Activated CD4-positive, alpha-beta T cell treated with anti-CD3 and anti-CD28 coated beads, Interleukin-2, amount 50 U/mL, for 4 hours (primary cell): ENCODE data around the gene OSBP2.
"Not testable (repeated sequence)": the region's sequence is repeated elsewhere in the genome, so short reads cannot be mapped to it uniquely, and the experiment has no call there.

ENCODE experiments used
- DNase-seq, 2 experiments: peaks; one replicate each; pipeline ENCODE4 v3.0.0-alpha.2; 2020

The OSBP2 gene

DNA sequence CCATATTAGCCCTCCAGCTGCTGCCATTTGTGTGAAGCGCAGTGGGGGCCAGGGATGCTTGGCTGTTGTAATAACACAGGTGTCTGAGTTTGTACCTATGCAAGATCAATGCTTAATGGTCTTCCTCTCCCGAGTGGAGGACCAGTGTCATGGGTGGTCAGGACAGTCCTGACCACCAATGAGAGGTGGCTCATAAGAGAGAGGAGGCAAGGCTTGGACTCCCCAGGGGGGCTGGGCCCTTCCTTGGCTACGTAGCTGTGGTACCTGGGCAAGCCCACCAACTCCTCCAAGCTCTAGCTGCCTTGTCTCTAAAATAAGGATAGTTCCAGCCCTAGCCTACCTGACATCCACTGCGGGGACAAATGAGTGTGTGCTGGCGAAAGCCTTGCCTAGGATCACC, 79.2 kb downstream of the OSBP2 start:
- no peak for DNase-seq

DNA sequence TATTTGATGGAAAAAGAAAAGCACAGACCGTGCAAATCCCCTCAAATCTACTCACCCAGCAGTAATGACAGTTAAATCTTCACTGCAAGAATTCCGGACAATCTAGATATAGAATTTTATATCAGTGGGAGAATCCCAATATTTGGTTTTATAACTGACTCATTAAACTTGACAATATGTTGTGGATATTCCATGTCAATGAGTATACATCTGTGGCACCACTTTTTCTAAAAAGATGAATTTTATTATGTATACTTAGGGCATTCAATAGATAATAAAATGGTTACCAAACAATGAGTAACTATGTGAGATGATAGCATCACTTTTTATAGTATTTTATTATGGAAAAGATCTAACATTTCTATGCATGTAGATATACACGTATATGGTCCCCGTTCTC, 79.9 kb downstream of the OSBP2 start:
- DNase-seq = no peak

DNA sequence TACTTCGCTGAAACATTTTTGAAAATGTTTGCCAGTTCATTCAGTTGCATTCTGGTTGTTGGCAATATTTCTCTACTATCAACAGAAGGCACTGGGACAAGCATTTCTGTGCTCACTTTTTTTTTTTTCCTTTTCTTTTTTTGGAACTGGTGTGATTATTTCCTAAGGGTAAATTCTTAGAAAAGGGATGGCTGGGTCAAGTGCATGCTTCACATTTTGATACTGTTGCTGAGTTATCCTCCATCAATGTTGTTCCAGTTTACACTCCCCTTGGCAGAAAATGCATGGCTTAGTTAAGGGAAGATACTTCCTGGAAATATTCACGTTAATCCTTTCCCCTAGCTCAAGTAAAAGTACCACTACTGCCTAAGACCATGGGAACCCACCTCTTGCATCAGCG, 81.8 kb downstream of the OSBP2 start:
- no peak for DNase-seq

DNA sequence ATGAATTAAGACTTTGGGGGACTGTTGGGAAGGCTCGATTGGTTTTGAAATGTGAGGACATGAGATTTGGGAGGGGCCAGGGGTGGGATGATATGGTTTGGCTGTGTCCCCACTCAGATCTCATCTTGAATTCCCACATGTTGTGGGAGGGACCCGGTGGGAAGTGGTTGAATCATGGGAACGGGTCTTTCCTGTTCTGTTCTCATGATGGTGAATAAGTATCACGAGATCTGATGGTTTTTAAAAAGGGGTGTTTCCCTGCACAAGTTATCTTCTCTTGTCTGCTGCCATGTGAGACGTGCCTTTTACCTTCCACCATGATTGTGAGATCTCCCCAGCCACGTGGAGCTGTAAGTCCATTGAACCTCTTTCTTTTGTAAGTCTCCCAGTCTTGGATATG, 82.5 kb downstream of the OSBP2 start:
- DNase-seq = not testable (repeated sequence)

DNA sequence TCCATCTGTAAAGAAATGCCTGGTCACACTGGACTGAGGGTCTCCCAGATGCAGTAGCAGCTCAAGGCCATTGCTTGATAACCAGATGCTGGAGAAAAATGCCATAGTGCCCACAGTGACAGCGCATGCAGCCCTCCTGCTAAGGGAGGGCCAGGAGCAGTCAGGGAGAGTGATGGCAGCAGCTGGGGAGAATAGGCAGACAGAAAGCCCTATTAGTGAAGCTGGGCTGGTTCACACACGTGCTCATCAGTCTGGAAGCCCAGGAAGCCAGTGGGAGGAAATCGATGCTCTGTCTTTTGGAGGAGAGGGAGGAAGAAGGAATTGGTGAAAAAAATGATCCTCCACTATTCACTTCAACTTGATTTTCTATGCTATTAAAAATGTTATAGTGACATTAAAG, 82.9 kb downstream of the OSBP2 start:
- no peak for DNase-seq

DNA sequence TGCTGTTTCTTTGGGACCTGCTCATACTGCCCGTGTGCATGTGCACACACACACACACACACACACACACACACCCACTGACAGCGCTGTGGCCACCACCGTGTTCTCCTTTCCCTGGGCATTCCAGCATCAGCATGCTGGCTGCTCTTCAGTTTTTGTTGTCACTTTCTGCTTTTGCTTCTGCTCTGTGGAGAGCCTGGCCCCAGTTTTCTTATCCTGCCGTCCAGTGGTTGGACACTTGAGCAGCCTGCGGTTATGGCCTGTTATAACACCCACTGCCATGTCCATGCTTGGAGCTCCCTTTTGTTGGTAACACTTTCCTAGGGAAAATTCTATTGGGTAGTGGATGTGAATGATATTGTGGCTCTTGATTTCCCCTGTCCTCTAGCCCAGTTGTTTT, 83.6 kb downstream of the OSBP2 start:
- no peak for DNase-seq

DNA sequence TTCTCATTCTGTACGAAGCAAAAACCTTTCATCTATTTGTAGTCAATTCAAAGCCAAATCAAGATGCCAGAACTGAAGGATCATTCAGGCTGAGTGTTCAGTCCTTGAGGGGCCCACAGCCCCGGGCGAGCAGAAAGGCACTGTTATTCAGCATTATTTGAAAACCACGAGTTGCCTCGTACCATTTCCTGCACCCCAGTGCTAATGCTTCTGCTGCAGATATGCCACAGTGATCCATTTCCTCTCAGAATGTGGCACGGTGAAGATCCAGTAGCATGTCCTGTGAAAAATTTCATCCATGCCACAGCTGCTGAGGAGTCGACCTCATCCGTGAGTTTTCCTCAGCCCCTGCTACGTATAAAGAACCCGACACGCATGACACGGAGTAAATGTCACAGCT, 85.4 kb downstream of the OSBP2 start:
- no peak for DNase-seq

DNA sequence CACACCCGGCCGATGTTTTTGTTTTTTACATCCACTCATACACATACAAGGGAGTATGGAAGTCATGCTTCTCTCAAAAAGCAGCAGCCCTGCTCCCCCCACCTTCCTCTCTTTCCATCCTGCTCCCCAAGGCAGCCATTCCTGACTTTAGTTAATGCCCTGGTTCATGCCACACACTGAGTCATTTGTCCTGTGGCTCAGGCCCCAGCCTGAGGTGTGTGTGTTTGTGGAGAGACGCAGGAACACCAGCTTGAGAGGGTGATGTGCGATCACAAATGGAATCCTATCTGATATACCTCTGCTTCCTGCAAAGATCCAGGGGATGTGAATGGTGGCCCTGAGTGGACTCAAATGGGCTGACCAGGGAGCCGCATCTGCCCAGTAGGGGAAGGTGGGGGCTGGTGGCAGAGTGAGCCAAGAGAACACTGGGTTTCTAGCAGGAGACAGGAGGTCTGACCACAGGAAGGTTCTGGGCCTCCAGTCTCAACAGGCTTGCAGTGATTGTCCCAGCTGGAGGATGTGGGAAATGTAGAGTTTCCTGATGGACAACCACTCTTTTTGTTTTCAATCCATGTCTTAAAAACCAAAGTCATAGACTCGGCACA, 86.7 kb downstream of the OSBP2 start:
- no peak for DNase-seq

DNA sequence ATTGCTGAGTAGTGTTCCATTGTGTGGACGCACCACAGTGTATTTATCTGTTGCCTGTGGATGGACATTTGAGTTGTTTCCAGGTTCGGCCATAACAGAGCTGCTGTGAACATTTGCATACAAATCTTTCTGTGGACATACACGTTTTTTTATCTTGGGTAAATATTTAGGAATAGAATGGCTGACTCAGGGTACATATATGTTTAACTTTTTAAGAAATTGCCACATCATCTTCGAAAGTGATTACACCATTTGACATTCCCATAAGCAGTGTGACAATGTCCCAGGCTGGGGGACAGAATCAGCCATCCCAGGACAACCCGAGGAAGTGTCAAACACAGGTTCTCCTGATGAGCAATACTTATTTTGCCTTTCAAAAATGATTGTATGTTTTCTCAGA, 87.9 kb downstream of the OSBP2 start:
- no peak for DNase-seq

DNA sequence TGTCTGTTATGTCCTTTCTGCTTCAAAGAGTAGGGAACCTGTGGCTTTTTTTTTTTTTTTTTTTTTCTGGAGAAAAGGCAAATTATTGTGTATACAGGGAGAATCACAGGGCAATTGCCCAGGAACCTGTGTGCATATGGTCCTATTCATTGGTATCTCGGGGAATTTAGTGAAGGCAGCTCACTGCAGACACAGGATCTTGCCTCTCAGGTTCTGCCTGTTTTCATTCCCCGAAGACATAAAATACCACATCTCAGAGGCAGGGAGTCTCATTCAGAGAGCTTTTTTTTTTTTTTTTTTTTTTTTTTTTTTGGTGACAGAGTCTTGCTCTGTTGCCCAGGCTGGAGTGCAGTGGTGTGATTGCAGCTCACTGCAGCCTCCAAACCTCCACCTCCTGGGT, 88.3 kb downstream of the OSBP2 start:
- no peak for DNase-seq

DNA sequence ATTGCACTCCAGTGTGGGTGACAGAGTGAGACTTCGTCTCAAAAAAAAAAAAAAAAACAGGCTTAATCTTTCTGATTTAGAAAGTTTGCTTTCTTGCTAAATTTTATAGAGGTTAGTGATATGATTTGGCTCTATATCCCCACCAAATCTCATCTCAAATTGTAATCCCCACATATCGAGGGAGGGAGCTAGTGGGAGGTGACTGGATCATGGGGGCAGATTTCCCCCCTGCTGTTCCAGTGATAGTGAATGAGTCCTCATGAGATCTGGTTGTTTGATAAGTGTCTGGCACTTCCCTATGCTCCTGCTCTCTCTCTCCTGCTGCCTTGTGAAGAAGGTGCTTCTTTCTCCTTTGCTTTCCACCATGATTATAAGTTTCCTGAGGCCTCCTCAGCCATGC, 90.9 kb downstream of the OSBP2 start:
- no peak for DNase-seq

DNA sequence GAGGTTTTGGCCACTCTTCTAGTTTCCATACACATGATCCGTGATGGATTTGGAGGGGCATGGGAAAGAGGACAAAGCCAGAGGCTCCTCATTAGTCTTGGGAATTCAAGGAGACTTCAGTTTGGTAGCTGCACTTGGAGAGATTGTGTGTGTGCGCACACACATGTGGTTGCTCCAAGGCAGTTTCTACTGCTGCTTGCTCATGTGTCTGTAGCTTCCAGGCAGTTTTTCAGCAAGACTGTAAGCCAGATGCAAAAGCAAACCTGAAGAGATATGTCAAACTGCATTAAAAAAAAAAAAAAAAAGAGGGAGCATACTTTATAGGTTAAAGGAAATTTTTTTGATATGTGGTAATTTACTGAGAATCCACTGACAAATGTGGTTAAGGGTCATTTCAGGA, 95.7 kb downstream of the OSBP2 start:
- no peak for DNase-seq

DNA sequence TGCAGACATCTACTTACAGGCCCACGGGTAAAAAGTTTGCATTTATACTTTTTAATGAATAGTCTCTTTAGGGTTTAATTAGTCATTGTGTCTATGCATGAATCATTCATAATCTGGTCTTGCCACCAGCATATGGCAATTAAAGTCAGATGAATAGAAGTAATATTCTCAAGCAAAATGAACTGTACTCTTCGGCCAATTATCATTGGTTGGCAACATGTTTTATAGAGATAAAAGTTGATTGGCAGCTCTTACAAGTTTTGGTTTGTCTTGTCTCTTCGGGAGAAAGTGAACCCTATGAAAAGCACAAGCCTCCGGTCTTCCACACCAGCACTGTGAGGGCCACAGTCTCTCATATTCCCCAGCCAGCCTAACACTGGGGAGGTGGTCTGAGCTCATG, 97.8 kb downstream of the OSBP2 start:
- no peak for DNase-seq

DNA sequence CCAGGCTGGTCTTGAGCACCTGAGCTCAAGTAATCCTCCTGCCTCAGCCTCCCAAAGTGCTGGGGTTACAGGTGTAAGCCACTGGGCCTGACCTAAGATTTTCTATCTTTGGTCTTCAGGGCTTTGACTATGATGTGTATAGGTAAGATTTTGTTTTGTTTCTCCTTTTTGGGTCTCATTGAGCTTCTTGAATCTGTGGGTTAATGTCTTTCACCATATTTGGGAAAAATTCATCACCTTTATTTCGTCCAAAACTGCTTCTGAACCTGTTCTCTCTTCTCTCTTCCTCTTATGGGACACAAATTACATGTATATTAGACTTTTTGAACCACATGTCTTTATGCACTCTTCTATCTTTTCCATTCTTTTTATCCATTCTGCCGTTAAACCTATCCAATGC, 100.4 kb downstream of the OSBP2 start:
- DNase-seq = no peak

DNA sequence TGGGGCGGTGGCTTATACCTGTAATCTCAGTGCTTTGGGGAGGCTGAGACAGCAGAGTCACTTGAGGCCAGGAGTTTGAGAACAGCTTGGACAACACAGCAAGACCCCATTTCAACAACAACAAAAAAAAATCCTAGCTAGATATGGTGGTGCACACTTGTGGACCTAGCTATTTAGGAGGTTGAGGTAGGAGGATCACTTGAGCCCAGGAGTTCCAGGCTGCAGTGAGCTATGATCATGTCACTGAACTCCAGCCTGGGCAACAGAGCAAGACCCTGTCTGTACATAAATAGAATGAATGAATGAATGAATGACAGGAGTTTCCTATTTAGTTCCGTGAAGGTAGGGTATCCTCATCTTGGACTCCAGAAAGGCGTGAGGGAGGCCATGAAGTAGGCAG, 107.0 kb downstream of the OSBP2 start:
- DNase-seq = no peak

DNA sequence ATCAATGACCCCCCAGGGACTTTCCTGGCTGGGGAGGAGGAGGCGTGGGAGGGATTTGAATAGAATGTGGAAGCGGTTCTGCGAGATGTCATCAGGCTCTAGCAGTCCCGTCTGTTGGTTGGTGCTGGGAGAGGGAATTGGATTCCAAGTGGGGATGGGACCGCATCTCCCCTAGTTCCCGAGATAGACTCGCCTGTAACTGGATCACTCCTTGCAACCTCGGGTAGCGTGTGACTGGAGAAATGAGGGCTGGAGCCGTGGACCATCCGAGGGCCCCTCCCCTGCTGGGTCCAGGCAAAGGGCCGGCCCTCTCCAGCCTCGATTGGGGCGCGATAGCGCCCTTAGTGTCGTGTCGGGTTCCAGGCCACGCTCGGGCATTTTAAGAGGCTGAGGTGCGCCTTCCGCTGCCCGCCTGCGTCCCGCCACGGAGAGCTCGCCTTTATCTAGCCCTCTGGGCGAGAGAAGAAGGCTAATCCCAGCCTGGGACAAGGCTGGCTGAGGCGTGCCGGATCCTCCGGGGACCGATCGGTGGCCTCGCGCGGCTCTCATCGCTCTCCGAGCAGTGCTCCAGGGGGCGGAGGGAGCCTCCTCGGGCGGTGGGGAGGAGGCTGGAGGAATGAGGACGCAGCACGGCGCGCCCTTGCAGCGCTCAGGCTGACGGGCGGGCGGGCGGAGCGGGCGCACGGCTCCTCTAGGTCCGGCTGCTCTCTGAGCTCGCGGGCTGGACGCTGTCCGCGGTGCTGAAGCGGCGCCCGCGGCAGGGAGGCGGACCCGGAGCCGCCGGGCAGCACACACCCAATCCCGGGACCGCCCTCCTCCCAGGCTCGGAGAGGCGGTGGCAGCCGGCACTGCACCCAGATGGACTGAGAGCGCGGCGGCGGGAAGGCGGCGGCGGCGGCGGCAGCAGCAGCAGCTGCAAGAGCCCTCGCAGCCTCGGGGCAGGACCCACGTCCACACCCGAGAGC, 107.8 kb downstream of the OSBP2 start:
- peak; percentile 25 to 29 for DNase-seq

DNA sequence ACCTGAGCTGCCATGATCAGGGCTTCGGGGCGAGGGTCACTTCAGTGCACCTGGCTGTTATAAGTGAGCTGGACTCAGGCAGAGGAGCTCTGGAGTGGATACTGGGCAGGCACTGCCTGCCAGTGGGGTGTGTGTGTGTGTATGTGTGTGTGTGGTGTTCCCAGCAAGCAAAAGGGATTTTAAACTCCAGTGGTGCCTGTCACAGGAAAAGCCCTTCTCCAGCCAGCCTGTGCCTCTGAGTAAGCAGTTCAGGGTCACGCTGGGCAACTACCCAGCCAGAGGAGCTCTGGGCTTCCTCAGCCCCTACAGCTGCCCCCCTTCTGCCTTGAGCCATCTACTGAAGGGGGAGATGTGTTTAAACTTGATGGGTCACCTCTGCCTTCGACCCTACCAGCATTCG, 109.0 kb downstream of the OSBP2 start:
- no peak for DNase-seq

DNA sequence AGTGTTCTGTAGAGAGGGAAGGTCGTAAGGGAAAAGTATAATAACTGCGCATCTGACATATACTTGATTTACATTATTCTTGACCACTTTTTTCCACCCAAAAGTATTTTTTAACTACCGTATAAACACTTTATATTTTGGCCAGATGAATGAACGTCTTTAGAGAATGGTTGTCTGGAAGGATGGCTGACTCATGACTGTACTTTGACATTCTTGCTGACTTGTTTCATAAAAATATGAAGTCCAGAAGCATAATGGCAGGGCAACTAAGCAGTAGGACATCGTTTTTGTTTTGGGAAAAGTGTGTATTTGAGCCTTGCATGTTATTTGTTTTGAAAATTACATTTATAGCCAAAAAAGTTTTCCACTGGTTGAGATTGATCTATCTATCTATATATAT, 110.0 kb downstream of the OSBP2 start:
- no peak for DNase-seq

DNA sequence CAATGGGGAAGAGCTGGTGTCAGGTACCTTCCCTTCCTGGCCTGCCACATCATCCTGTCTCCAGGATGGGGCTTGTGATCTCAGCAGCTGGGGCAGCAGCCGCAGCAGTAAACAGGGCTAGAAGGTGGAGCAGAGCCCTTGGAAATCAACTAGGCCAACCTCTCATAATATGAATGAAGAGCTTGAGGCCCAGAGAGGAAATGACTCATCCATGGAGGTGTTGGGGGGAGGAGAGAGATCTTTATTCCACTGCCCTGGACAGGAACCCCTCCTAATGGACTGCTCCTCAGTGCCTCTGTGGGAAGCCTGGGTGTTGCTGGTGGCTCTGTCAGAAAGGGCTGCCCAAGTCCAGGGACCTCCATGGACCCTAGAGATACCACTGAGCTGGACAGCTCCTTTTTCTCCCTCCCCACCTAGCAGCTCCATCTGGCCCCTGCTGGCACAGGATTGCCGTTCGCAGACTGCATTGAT, 111.8 kb downstream of the OSBP2 start:
- DNase-seq = no peak

DNA sequence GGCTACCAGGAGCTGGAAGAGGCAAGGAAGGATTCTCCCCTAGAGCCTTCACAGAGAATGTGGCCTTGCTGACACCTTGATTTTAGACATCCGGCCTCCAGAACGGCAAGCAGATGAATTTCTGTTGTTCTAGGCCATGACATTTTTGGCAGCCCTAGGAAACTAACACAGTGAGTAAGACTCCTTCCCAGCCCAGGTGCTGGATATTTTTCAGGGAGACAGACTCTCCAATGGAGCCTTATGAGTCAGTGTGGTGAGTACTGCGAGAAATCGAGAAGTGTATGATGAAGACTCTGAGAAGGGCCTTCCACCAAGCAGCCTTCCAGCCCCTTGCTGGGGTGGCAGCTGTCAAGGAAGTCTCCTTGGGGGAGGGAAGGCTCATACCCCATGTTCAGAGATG, 114.4 kb downstream of the OSBP2 start:
- DNase-seq = no peak

DNA sequence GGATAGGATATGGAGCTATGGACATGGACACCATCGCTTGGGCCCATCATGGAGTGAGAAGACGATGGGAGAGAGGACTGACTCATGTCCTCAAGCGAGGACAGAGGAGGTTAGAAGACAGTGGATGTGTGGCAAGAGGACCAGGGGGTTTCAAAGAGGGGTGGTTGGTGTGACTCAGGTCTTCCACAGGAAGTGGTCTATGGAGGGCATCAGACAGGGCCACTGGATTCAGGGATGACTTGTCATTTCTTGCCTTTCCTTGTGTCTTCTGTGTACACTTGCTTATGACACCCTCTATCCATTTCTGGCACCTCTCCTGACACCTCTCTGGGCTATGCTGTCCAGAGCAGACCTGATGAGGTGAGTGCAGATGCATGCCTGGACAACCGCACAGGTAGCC, 115.4 kb downstream of the OSBP2 start:
- no peak for DNase-seq

DNA sequence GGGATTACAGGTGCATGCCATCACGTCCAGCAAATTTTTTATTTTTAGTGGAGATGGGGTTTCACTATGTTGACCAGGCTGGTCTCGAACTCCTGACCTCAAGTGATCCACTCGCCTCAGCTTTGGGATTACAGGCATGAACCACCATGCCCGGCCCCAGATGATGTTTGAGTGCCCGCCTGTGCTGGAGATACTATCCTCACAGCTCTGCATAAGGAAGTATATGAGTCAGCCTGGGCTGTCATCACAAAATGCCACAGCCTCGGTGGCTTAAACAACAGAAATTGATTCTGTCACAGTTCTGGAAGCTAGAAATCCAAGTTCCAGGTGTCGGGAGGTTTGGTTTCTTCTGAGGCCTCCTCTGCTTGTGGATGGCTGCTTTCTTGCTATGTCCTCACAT, 119.3 kb downstream of the OSBP2 start:
- DNase-seq = no peak

DNA sequence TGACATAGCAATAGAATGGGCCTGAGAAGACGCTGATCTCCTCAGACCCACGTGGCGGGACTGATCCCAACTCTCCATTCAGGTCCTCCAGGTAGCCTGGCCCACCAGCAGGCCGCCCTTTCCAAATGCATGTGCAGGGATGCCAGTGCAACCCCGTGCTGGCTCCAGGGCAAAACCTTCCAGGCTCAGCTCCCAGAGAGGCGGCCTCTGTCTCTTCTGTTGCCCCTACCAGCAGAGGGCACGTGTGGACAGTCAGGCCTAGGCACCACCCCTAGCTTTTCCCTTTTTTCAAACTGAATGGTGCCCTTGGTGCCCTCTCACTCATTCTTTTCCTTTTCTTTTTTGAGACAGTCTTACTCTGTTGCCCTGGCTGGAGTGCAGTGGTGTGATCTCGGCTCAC, 121.7 kb downstream of the OSBP2 start:
- DNase-seq = no peak

DNA sequence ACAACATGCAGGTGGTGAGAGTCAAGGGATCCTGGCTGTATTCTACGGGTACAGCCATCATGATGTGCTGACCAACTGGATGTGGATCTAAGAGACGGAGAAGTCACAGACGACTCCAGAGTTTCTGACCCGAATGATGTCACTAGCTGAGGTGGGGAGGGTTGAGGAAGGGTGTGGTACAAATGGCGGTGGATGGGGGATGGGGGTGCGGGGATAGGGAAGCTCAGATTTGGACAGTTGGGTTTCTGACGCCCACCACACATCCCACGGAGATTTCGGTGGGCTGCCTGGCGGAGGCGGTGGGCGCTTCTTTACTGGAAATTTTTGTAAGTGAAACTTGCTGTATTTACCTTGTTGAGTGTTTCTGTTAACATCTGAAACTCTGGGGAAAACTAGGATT, 126.7 kb downstream of the OSBP2 start:
- DNase-seq = no peak

DNA sequence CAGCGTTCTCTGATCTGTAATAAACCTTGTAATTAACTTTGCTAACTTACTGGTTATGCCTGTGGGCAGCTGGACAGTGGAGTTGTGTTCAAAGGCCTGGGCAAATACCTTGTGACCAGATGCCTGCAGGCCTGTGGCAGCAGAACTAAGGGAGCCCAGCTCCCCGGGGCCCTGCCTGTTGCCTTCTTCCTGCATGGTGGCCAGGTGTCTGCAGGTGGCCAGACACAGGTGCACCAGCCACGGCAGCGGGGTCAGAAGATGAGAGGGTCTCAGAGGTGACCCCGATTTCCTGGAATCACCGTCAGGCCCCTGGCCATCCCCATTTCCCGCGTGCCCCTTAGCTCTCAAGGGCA, 127.2 kb downstream of the OSBP2 start:
- no peak for DNase-seq
